Stimulated activated CD4-positive, alpha-beta T cell treated with anti-CD3 and anti-CD28 coated beads, Interleukin-2, amount 100 ng/mL, for 24 hours (primary cell): Measurements from ENCODE around the gene TMEM126A.
"Not testable (repeated sequence)": the region's sequence is repeated elsewhere in the genome, so short reads cannot be mapped to it uniquely, and the experiment has no call there.

Experiments used
- DNase-seq, 2 donors: peaks; one replicate each; pipeline ENCODE4 v3.0.0-alpha.2; 2020

Gene TMEM126A

DNA sequence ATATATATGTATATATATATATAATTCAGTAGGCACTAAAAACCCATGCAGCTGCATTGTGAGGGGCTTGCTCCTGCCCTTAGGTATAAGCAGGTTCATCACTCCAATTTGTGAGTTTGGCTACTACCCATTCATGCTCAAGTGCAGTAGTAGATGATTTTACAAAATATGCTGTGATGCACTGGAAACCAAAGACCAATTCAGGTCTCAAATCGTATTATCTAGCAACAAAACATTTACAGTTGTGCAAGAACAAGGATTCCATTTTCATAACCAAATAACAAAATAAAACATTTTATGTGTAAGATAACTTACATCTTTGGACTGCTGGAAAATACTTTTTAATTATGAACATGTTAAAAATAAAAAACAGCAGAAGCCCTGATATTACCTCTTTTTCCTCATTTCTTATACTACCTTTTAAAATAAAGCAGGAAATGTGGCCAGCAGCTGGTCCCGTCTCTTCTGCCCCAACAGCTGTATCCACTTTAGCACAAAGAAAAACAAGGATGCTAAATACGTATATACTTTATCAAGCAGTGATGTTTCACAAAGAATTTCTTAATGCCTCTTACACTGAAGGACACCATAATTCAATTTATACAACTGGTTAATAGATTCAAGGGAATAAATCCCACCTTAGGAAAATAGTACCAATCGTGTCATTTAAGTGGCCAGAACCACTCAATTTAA is 14.4 kb downstream of the TMEM126A start:
- no peak for DNase-seq

DNA sequence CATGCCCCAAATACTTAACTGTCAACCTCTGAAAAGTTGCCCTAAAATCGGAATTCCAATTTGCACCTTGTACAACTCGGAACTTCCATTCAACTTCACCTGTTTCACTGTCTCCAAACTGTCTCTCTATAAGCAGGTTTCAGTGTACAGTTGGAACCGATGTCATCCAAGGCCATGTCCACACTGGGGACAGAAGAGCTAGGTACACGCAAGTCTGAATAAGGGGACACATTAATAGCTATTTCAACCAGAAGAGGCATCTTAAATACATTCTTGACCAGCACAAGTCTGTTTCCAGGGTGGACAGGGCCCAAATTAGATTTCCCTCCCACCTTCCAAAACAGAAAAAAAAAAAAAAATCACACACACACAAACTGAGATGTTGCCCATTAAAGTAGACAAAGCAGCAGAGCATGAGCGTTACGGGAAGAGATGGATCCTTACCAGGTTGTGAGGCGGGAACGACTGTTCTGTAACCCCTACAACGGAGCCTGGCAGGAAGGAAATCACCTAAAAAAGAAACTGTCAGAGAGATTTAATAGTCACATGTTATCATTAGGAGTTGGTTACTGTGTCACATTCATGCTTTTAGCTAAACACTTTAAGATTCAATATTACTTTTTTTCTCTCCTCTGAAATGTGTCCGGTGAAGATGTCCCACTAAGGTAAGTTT is 15.4 kb downstream of the TMEM126A start:
- DNase-seq, result peak in 1 of 2 donors; percentile 18

DNA sequence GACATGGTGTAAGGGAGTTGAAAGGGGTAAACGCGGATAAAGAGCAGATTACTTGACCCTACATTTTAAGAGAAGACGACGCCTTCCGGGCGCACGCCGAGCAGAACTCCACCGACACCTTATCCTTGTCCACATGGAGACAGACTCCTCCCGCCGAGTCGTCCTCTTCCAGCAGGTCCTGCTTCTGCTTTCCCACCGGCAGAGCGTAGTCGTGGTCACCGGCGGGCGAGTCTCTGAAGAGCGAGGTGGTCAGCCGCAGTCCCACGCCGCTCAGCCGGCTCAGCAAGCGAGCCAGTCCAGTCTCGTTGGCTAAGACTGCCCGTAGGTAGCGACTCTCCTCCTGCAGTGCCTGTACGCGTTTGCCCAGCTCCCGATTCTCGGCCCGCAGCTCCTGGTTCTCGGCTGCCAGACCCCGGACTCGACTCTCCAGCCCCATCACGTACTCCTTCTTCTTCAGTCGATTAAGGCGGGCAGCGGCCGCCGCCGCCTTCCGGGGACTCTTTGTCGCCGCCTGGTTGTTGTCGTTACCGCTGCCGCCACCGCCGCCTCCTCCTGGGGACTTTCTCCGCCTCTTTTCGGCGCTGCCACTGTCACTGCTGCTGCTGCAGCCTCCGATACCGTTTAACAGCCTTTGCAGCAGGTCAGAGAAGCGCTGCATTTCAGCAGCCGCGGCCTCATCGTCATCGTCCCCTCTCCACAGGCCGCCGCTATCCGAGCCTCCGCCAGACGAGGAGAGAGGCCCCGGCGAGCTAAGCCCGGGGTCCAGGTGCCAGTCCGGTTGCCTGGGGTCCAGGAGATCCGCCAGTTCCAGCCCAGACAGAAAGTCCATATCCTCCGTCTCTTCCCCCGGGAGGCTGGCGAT is 16.2 kb downstream of the TMEM126A start:
- peak; percentile 85 to 89 for DNase-seq

DNA sequence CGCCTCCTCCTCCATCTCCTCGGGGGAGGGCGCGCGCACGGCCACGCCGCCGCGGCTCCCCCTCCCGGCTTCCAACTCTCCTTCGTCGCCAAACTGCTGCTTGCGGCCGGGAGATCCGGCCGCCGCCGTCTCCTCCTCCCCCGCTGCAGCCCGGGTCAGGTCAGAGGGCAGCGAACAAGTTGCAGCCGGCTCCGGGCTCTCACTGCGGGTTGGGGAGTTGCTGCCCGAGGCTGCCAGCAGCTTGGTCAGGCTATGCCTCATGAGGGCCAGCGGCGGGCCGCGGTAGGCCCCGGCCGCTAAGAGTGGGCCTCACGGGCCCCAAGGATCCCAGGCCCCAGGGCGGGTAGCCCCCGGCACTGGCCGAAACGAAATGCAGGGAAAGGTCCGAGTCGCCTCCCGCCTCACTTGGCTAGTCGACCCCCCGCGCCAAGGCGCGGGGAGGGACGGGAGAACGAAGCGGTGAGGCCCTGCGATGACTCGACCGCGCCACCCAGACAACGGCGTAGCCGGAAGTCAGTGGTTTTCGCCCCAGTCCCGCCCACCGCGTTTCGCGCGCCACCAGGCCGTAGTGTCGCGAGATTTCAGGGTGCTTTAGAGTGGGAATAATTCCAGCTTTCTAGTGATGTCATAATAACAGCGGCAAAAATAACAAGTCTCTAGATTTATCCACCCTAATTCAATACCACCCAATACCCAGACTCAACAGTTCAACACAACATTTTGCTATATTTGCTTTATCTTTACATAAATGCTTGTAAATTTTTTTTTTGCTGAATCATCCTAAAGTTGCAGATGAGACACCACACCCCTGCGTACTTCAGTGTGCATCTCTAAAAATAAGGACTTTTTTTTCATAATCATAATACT is 17.1 kb downstream of the TMEM126A start, which contains the start of gene CREBZF:
CREBZF (minus strand) TSS at position 515 of the 867 bp plus-strand sequence; CDS start at position 261, 254 bp downstream.
- peak; percentile 95 to 96 for DNase-seq

DNA sequence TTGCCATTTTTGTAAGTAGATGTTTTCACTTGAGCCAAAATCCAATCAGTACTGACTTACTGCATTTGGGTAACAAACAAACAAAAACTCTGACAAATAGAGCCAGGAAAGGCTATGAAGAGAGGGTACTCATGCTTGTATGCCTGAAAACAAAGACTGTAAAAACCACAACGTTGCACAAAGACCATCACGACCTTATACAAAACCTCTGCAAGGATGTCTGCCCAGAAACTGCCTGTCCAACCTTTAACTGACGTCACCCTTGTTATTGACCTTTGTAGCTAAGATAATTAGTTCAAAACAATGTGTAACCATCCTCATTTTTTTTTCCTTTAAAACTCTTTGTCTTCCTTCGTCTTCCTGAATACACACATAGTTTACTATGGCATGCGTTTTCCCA is 18.0 kb downstream of the TMEM126A start:
- no peak for DNase-seq

DNA sequence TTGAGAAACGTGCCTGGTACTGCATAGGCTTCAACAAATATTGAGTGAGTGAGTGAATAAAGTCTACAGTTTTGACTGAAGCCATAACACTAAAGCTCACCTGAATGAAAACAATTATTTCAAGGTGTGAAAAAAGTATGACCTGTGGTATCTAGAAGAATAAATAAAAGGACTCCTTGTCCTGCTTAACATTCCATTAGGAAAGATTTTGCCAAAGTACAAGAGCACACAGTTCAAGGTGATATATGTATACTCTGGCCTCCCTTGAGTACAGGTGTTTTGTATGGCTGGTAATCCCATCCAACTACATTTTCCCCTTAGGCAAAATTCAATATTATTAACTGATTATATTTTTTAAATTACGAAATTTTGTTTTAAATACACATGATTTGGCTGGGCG is 18.9 kb downstream of the TMEM126A start:
- no peak for DNase-seq

DNA sequence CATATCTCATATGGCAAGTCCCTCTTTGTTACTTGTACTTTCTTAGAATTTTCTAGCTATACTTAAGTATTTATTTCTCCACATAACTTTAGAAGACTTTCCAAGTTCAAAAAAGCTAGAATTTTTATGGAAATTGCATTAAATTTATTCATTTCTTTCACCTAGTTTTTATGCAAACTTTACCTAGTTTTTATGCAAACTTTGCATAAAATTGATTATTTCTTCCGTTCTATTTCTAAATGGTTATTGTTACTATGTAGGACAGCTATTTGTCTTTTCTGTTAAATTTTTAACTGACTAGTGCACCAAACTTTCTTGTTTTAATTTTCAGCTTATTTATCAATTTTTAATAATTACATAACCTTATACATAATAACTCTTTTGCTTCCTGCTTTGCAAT is 20.4 kb downstream of the TMEM126A start:
- no peak for DNase-seq

DNA sequence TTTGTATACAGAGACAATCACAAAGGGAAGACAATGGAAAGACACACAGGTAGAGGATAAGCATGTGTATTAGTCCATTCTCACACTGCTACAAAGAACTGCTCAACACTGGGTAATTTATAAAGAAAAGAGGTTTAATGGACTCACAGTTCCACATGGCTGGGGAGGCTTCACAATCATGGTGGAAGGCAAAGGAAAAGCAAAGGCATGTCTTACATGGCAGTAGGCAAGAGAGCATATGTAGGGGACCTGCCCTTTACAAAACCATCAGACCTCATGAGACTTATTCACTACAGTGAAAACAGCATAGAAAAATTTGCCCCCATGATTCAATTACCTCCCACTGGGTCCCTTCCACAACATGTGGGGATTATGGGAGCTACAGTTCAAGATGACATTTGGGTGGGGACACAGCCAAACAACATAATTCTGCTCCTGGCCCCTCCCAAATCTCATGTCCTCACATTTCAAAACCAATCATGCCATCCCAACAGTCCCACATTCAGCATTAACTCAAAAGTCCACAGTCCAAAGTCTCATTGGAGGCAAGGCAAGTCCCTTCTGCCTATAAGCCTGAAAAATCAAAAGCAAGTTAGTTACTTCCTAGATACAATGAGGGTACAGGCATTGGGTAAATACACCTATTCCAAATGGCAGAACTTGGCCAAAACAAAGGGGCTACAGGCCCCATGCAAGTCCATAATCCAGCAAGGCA is 23.3 kb downstream of the TMEM126A start:
- DNase-seq, result not testable (repeated sequence)

DNA sequence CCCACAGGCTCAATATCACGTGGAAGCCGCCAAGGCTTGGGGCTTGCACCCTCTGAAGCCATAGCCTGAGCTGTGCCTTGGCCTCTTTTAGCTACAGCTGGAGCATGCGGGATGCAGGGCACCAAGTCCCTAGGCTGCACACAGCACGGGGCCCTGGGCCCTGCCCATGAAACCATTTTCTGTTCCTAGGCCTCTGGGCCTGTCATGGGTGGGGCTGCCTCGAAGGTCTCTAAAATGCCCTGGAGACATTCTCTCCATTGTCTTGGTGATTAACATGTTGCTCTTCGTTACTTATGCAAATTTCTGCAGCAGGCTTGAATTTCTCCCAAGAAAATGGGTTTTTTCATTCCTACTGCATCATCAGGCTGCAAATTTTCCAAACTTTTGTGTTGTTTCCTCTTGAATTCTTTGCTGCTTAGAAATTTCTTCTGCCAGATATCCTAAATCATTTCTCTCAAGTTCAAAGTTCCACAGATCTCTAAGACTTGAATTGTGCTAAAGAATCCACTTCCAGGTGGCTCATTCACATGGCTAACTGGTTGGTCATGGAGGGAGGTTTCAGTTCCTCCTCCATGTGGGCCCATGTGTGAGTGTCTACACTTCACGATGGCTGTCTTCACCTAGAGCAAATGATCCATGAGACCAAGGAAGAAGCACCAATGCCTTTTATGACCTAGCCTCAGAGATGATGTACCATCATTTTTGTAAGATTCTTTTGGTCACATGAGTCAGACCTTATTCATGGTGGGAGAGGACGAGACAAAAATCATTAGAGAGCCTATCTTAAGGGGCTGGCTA is 24.5 kb downstream of the TMEM126A start:
- no peak for DNase-seq

DNA sequence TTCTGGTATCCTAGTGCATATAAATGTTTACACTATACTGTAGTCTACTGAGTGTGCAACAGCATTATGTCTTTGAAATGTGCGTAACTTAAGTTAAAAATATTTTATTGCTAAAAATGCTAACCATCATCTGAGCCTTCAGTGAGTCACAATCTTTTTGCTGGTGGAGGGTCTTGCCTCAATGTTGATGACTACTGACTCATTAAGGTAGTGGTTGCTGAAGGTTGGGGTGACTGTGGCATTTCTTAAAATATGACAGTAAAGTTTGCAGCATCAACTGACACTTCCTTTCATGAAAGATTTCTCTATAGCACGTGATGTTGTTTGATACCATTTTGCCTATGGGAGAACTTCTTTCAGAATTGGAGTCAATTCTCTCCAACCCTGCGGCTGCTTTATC is 25.6 kb downstream of the TMEM126A start:
- DNase-seq, result no peak

DNA sequence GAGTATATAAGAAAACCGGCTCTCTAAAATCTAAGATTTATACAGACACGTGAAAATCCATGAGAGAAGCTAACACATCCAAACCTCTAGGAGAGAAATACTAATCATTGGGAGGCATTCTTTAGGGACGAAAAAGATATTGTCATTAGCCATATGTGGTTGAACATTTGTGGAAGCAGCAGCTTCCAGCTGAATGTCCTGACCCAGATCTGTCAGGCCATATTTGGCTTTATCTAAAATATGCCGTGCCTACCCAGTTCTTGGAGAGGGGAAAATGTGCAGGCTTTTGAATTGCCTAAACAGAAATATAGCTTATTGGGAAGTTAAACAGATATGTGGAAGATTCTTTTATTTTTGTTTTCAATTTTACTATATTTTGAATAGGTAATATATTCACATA is 31.8 kb downstream of the TMEM126A start:
- no peak for DNase-seq

DNA sequence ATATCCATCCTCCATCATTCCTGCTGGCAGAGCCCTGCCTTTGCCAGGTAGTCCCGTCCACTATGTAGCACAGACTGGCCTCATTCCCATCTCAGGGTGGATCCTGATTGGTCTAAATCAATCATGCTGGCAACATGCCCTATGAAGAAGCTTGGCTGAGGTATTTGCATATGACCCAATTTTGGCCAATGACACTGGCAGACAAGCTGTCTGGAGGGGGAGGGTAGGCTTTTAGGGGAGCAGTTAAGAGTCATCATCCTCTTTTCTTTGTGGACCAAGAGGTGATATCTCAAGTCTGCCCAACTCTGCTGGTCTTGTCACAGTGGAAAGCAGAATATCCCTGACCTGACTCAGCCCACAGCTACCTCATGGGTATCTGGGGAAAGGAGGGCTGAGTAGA is 33.1 kb downstream of the TMEM126A start:
- DNase-seq, result no peak

DNA sequence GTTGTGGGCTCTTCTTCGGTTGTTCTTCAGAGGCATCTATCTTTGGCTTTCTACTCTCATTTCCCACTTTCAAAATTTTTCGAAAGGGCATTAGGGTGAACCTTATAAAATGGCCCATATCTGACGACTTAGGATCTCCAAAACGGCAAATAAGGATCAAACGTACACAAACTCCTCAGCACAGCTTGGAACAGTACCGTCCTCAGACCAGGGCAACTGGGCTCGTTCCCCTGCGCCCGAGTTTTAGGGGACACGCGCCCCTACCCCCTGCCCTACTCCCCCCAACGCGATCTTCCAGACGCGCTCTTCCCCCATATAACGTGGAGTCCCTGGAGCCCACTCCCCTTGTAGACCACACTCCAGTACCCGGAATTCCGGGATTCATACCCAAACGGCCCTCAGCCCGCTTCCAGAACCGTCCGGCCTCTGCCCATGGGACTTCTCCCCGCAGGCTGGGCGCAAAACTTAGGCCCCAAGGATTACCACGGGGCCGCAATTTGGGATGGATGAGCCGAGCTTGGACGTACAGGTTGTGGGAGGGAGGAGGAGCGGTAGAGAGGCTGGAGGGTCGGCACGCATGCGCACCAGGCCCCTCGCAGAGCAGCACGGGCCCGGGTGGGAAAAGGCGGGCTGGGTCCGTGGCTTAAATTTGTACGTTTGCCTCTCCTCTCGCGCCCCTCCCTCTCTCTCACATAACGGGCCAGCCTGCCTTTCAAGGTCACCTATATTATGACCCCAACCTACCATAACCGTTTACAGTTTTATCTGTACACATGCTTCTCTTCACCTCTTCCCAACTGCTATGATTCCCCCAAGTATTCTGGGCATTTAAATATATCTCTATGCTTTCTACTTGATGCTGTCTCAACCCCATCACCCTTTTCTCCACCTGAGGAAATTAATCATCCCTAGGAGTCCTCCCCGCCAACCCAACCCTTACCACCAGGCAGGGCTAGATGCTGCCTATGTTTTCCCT is 34.9 kb downstream of the TMEM126A start:
- peak; percentile 73 to 76 for DNase-seq

DNA sequence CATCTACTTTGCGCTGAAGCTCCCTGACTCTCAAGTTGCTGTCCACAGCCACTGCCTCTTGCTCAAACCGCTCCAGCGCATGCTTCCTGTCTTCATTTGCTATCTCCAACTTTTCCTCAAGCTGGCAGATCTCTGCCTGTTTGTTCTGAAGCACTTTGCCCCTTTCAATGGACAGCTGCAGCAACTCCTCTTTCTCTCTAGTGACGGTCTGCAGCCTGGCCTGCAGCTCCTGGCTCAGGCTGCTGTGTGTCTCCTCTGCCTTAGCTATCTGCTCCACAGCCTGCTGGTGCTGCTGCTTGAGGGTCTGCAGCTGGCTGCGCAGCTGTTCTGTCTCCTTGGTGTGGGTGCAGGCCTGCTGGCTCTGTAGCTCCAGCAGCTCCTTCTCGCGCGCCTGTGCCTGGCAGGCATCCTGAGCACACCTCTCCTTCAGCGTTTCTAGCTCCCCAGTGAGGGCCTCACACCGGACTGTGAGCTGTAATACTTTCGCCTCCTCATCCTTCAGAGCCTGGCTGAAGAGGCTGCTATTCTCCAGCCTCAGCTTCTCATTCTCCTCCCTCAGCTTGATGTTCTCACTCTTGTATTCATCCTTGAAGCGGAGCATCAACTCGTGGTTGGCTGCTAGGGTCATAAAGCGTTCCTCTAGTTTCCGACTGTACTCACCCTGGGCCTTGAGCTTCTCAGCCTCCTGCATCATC is 37.5 kb downstream of the TMEM126A start:
- no peak for DNase-seq

DNA sequence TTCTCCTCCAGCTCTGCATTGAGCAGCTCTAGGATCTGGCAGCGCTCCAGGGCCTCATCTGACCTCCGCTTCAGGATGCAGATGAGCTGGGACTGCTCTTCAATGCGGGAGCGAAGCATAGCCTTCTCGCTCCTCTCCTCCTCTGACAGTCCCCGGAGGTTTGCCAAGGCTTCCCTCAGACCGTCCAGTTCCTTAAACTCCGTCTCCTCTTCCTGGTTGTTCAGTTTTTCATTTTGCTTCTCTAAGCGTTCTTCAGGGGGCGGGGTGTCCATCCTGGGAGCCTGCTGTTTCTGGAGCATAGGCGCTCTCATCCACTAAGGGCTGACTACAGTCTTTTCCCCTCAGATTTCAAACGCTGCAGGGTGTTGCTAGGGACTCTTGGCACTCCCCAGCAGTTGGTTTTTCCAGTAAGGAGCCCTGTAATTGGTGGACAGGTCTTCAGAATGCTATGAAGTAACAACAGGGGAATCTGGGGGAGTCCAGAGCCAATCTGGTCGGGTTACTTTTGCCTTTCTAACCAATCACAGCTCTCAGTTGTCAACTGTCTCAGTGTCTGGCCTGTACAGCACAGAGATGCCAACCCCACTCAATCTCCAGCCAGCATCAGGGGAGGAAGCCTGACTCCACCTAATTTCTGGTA is 38.2 kb downstream of the TMEM126A start, which contains the start of gene CCDC89:
CCDC89 (minus strand) TSS at position 376 of the 640 bp plus-strand sequence; CDS start at position 311, 65 bp downstream.
- DNase-seq, result no peak

DNA sequence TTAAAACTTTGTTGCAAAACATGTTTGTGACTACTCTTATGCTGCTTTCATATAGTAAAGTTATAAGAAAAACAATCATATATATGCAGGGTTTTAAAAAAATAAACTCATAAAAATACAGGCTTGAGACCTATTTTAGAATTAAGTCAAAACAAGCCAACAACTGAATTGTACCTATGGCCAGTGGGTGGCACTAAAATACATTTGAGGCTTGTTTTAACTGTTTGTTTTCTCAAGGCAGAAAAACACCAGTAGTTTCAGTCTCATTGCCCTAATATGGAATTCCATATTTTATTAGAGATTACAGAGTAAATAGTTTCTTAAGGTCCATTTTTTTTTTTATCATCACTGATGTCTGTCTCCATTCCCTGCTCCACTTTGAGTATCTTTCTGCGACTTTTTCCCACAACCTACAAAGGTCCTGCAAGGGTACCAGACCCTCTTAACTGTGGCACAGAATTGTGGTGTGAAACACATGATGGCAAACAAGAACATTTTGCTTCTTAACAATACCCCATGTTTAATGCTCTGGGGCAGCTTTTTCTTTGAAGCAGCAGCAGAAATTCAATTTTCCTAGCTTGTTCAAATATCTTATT is 46.7 kb downstream of the TMEM126A start:
- no peak for DNase-seq

DNA sequence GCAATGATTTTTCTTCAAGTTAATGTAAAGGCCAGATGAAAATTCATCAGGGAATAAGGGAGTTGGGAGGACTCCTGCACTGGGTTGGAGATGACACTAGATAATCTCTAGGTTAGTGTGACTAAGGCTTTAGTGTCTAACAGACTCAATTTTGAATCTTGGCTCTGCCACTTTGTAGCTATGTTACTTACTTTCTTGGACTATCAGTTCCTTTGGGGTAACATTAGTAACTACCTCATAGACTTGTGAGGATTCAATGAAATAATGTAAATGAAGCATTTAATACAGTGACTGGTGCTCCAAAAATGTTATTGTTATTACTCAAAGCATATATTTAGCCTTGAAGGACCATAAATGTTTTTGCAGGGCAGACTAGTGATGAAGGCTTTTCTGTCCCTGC is 47.8 kb downstream of the TMEM126A start:
- no peak for DNase-seq

DNA sequence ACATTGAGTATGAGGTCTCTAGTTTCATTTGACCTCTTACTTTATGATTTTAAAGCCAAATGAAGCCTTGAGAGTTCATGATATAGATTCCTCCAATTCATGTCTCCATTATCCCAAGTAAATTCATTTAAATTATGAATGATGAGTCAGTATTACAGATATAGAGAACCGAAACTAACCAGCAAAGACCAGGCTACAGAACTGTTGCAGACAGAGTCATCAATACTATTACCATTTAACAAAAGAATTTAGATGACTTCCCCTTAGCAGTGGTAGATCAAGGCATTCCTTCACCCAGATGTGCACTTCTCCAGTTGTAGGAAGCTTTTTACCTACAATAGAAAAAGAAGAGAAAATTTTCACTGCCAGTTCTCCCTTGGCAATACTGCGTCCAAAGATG is 50.0 kb downstream of the TMEM126A start:
- DNase-seq, result no peak
